ENCODE data around the gene SLC66A2. TPM values are rescaled to one million over a fixed set of nuclear protein-coding genes. Genes with fewer than 3 reads are reported as not detected.

The SLC66A2 gene
- total and polyA plus RNA-seq, 2 donors (not counting 1 experiment from before 2014, with no cell fraction given), result 44.4 to 45.1 TPM

DNA sequence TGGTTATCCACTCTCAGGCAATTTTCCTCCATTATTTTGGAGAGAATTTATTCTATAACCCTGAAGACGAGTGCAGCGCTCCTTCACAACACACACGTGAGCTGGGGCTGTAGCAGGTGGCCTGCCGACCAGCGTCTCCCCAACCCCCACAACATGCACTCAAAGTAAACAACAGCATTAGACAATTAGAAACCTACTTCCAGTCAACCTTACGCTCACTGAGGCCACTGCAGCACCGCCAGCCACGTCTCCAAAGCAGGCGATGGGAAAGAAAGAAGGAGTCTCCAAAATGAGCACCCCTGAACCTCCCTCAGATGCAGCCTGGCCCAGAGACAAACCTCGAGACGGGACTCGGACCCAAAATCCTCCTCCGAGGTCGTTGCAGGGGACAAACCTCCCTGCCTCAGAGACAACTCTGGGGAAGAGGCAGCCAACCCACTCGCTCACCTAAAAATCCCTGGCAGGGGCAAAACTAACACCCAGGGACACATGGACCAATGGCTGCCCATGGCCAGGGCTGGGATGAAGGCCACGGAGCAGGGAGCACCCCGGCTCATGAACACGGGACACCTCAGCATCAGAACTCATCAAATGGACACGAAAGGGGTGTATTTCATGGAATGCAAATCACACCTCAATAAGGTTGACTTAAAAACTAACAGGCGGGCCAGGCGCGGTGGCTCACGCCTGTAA, 2.6 kb downstream of the SLC66A2 start:
- peak overlapping the region; percentile 92 for H3K4me3 Mint-ChIP-seq
- ChIA-PET POLR2A (no interaction called here), CTCF (no interaction called here)
- intact Hi-C loops (cut with micrococcal nuclease), result no loop called here
- Histone ChIP-seq H3K4me1 (ENCODE audit: control insufficient read depth in 2 of 2, insufficient read depth in 2 of 2, low read length in 2 of 2) (peaks cover 27 to 54% of the 10 kb centered on the region in 2 donors), H3K9ac (ENCODE audit: low read length) (peak overlapping the region; percentile 83), H2AFZ (ENCODE audit: insufficient read depth, low read depth, low read length, poor library complexity, severe bottlenecking) (no peak overlapping the region), H3K9me3 (ENCODE audit: control extremely low read depth in 1 of 3, control insufficient read depth in 2 of 3, insufficient read depth in 1 of 3, low read length in 2 of 3) (no peaks in the 10 kb centered on the region), H4K20me1 (ENCODE audit: control insufficient read depth, insufficient read depth, low read length, poor library complexity, severe bottlenecking) (peaks cover 60% of the 10 kb centered on the region), H3K4me2 (replicated peaks; ENCODE audit: low read depth, low read length, poor library complexity, severe bottlenecking) (peak overlapping the region; percentile 100), H3K36me3 (replicated peaks in 1 of 2; ENCODE audit: control extremely low read depth in 1 of 2, control insufficient read depth in 1 of 2, extremely low read depth in 1 of 2, insufficient read depth in 2 of 2, low read length in 1 of 2) (peaks cover 0 to 21% of the 10 kb centered on the region in 2 experiments), H3K79me2 (ENCODE audit: control insufficient read depth, insufficient read depth, low read length) (peaks cover 73% of the 10 kb centered on the region), H3K27me3 (replicated peaks in 1 of 4; ENCODE audit: control extremely low read depth in 1 of 4, control insufficient read depth in 3 of 4, insufficient read depth in 4 of 4, low read length in 3 of 4) (no peaks in the 10 kb centered on the region), H3K27ac (ENCODE audit: low read length in 2 of 2) (peak overlapping the region in 1 of 2 donors; percentile 83), H3K4me3 (ENCODE audit: control extremely low read depth in 1 of 5, extremely low read depth in 1 of 5, insufficient read depth in 1 of 5, low read depth in 2 of 5, low read length in 4 of 5) (peak overlapping the region in 1 of 5 experiments; percentile 70)
- TF ChIP-seq EZH2 (IDR thresholded peaks at IDR 0.05; ENCODE audit: borderline replicate concordance, insufficient read depth, low read depth, low read length, poor library complexity, severe bottlenecking), result no peak
- TF ChIP-seq, protein P1, sequence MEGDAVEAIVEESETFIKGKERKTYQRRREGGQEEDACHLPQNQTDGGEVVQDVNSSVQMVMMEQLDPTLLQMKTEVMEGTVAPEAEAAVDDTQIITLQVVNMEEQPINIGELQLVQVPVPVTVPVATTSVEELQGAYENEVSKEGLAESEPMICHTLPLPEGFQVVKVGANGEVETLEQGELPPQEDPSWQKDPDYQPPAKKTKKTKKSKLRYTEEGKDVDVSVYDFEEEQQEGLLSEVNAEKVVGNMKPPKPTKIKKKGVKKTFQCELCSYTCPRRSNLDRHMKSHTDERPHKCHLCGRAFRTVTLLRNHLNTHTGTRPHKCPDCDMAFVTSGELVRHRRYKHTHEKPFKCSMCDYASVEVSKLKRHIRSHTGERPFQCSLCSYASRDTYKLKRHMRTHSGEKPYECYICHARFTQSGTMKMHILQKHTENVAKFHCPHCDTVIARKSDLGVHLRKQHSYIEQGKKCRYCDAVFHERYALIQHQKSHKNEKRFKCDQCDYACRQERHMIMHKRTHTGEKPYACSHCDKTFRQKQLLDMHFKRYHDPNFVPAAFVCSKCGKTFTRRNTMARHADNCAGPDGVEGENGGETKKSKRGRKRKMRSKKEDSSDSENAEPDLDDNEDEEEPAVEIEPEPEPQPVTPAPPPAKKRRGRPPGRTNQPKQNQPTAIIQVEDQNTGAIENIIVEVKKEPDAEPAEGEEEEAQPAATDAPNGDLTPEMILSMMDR (IDR thresholded peaks at IDR 0.05), result no peak
- H3K4me1 Mint-ChIP-seq, result peaks cover 57% of the 10 kb centered on the region
- DNase-seq (no peak), ATAC-seq (ENCODE audit: low read depth) (no peak)
- no peaks in the 10 kb centered on the region for H3K27me3 Mint-ChIP-seq
- peak overlapping the region; percentile 84 for H3K27ac Mint-ChIP-seq
- H3K9me3 Mint-ChIP-seq (ENCODE audit: insufficient read depth), result no peaks in the 10 kb centered on the region
- WGBS (ENCODE audit: insufficient coverage), result 91% methylated on average over 18 of the region's 23 CpGs

DNA sequence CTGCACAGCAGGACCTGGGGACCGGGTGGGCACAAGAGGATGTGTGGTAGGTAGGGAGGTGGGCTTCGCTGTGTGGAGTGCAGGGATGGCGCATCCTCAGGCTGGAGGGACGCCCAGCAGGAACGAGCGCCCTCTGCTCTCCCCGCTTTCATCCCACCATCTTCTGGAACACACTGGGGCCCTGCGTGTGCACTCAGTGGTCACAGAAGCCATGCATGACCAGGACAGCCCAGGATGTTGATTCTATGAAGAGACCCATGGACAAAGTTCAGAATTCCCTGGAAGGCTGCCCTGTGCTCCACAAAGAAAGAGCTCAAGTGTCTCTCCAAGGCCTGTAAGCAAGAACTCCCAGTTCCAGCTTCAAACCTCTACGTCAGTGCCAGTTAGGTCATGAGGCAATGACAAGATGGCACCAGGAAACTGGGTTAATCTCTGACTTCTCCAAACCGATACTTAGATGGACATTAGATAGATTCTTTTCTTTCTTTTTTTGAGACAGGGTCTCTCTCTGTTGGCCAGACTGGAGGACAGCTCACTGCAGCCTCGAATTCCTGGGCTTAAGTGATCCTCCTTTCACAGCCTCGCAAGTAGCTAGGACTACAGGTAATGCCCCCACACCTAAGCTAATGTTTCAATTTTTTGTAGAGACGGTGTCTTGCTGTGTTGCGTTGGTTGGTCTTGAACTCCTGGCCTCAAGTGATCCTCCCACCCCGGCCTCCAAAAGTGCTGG, 3.4 kb downstream of the SLC66A2 start:
- no peak for DNase-seq
- Mint-ChIP-seq H3K27me3 (no peaks in the 10 kb centered on the region), H3K4me3 (no peak overlapping the region), H3K9me3 (ENCODE audit: insufficient read depth) (no peaks in the 10 kb centered on the region), H3K27ac (peak overlapping the region; percentile 61), H3K4me1 (peaks cover 57% of the 10 kb centered on the region)
- Histone ChIP-seq H3K79me2 (ENCODE audit: control insufficient read depth, insufficient read depth, low read length) (peaks cover 81% of the 10 kb centered on the region), H3K4me1 (ENCODE audit: control insufficient read depth in 2 of 2, insufficient read depth in 2 of 2, low read length in 2 of 2) (peaks cover 27 to 54% of the 10 kb centered on the region in 2 donors), H3K9me3 (ENCODE audit: control extremely low read depth in 1 of 3, control insufficient read depth in 2 of 3, insufficient read depth in 1 of 3, low read length in 2 of 3) (no peaks in the 10 kb centered on the region), H3K27me3 (replicated peaks in 1 of 4; ENCODE audit: control extremely low read depth in 1 of 4, control insufficient read depth in 3 of 4, insufficient read depth in 4 of 4, low read length in 3 of 4) (no peaks in the 10 kb centered on the region), H3K27ac (ENCODE audit: low read length in 2 of 2) (no peak overlapping the region), H3K4me3 (ENCODE audit: control extremely low read depth in 1 of 5, extremely low read depth in 1 of 5, insufficient read depth in 1 of 5, low read depth in 2 of 5, low read length in 4 of 5) (no peak overlapping the region), H3K9ac (ENCODE audit: low read length) (no peak overlapping the region), H3K36me3 (replicated peaks in 1 of 2; ENCODE audit: control extremely low read depth in 1 of 2, control insufficient read depth in 1 of 2, extremely low read depth in 1 of 2, insufficient read depth in 2 of 2, low read length in 1 of 2) (peaks cover 0 to 24% of the 10 kb centered on the region in 2 experiments), H3K4me2 (replicated peaks; ENCODE audit: low read depth, low read length, poor library complexity, severe bottlenecking) (no peak overlapping the region), H2AFZ (ENCODE audit: insufficient read depth, low read depth, low read length, poor library complexity, severe bottlenecking) (no peak overlapping the region), H4K20me1 (ENCODE audit: control insufficient read depth, insufficient read depth, low read length, poor library complexity, severe bottlenecking) (peaks cover 68% of the 10 kb centered on the region)
- intact Hi-C loops (cut with micrococcal nuclease), result no loop called here
- CTCF ChIA-PET, result interaction anchor here (1.2 kb wide), 1 partner anchor 9 kb away, joined by 3 read pairs; no protein-coding TSS in a partner anchor
- TF ChIP-seq, protein P1 (IDR thresholded peaks at IDR 0.05), result no peak
- TF ChIP-seq EZH2 (IDR thresholded peaks at IDR 0.05; ENCODE audit: borderline replicate concordance, insufficient read depth, low read depth, low read length, poor library complexity, severe bottlenecking), result no peak
- ATAC-seq (ENCODE audit: low read depth), result no peak
- POLR2A ChIA-PET, result no interaction called here
- WGBS (ENCODE audit: insufficient coverage), result 98% methylated on average over 10 of the region's 15 CpGs

All from B cell (primary cell).